ENCODE measurements around the gene TMEM181. TPM values are rescaled to one million over a fixed set of nuclear protein-coding genes. Genes with fewer than 3 reads are reported as not detected.
"Not testable (repeated sequence)": the region's sequence is repeated elsewhere in the genome, so short reads cannot be mapped to it uniquely, and the experiment has no call there.

Gene TMEM181
- total and polyA plus RNA-seq, 2 of the 13 experiments (the other 11 are each of a cell fraction or from before 2014, with no cell fraction given) = 59.1 to 108 TPM

GRCh38 chr6:158524311-158524710 is 35.6 kb upstream of the TMEM181 start:
- ATAC-seq (peak; percentile 13), DNase-seq (ENCODE audit: low spot score) (no peak)
- CTCF ChIA-PET (ENCODE audit: low intra/inter-chr PET ratio, low total read pairs) = no interaction called here

GRCh38 chr6:158527858-158528257 is 32.0 kb upstream of the TMEM181 start:
- H3K4me1 ChIP-seq (ENCODE audit: insufficient read depth, low read length); in situ Hi-C loops (cut with HindIII; ENCODE audit: extremely low pct_ligation_motif_present, low pct_unique_long_range_greater_than_20kb); FAIRE-seq; ATAC-seq; CTCF ChIA-PET (ENCODE audit: low intra/inter-chr PET ratio, low total read pairs); DNase-seq (ENCODE audit: low spot score); H2AFZ ChIP-seq (ENCODE audit: low read length); POLR2A ChIA-PET; H3K9me3 ChIP-seq (ENCODE audit: low read length); H4K20me1 ChIP-seq (ENCODE audit: insufficient read depth, low read length); H3K36me3 ChIP-seq (replicated peaks in 1 of 2; ENCODE audit: control insufficient read depth in 1 of 2, insufficient read depth in 2 of 2, low read length in 2 of 2); H3K79me2 ChIP-seq (ENCODE audit: insufficient read depth, low read length); H3K9ac ChIP-seq (ENCODE audit: insufficient read depth, low read depth, low read length); H3K27ac ChIP-seq (ENCODE audit: extremely low read length, insufficient read depth, low read length); H3K4me3 ChIP-seq (replicated peaks in 1 of 3; ENCODE audit: insufficient read depth in 1 of 3, low read depth in 2 of 3, low read length in 3 of 3); intact Hi-C loops (cut with micrococcal nuclease; ENCODE audit: unreplicated experiment); H3K27me3 ChIP-seq (ENCODE audit: control insufficient read depth in 1 of 2, insufficient read depth in 2 of 2, low read length in 2 of 2); H3K4me2 ChIP-seq (ENCODE audit: low read depth, low read length): not testable (repeated sequence)
- WGBS (ENCODE audit: low lambda C conversion rate) = 16% methylated on average over 1 of the region's 1 CpG
- BruUV-seq (replicated peaks) = TSS peak; percentile 19

More at GRCh38 chr6:158524311-158524710, 35.6 kb upstream of the TMEM181 start:
- H3K4me3 ChIP-seq (replicated peaks in 1 of 3; ENCODE audit: insufficient read depth in 1 of 3, low read depth in 2 of 3, low read length in 3 of 3) = no peak overlapping the region
- 77% methylated on average over 15 of the region's 15 CpGs for WGBS (ENCODE audit: low lambda C conversion rate)
- no peaks in the 10 kb centered on the region for H3K79me2 ChIP-seq (ENCODE audit: insufficient read depth, low read length)
- H2AFZ ChIP-seq (ENCODE audit: low read length) = no peak overlapping the region
- no peaks in the 10 kb centered on the region for H3K9me3 ChIP-seq (ENCODE audit: low read length)
- H4K20me1 ChIP-seq (ENCODE audit: insufficient read depth, low read length) = no peaks in the 10 kb centered on the region
- intact Hi-C loops (cut with micrococcal nuclease; ENCODE audit: unreplicated experiment) (no loop called here), in situ Hi-C loops (cut with HindIII; ENCODE audit: extremely low pct_ligation_motif_present, low pct_unique_long_range_greater_than_20kb) (loop anchor here (25.0 kb wide), 1 partner anchor 312 kb away; no protein-coding TSS in a partner anchor)
- no peak for FAIRE-seq
- no peaks in the 10 kb centered on the region for H3K4me1 ChIP-seq (ENCODE audit: insufficient read depth, low read length)
- H3K4me2 ChIP-seq (ENCODE audit: low read depth, low read length) = no peak overlapping the region
- no peaks in the 10 kb centered on the region for H3K27me3 ChIP-seq (ENCODE audit: control insufficient read depth in 1 of 2, insufficient read depth in 2 of 2, low read length in 2 of 2)
- POLR2A ChIA-PET = no interaction called here
- no TSS peak for BruUV-seq (replicated peaks)
- H3K9ac ChIP-seq (ENCODE audit: insufficient read depth, low read depth, low read length) = no peak overlapping the region
- H3K36me3 ChIP-seq (replicated peaks in 1 of 2; ENCODE audit: control insufficient read depth in 1 of 2, insufficient read depth in 2 of 2, low read length in 2 of 2) = no peaks in the 10 kb centered on the region
- TF ChIP-seq POGZ (CRISPR knock-in tag; IDR thresholded peaks at IDR 0.05) (no peak), ZNF740 (CRISPR knock-in tag; IDR thresholded peaks at IDR 0.05) (no peak), ARID4A (CRISPR knock-in tag; IDR thresholded peaks at IDR 0.05; ENCODE audit: borderline replicate concordance) (0 out of 2 replicates have a peak, but pooled peaks have one; percentile 19), AGO2 (optimal IDR thresholded peaks at IDR 0.05; ENCODE audit: low read depth, low read length) (peak; percentile 23)
- TF ChIP-seq, protein P1, sequence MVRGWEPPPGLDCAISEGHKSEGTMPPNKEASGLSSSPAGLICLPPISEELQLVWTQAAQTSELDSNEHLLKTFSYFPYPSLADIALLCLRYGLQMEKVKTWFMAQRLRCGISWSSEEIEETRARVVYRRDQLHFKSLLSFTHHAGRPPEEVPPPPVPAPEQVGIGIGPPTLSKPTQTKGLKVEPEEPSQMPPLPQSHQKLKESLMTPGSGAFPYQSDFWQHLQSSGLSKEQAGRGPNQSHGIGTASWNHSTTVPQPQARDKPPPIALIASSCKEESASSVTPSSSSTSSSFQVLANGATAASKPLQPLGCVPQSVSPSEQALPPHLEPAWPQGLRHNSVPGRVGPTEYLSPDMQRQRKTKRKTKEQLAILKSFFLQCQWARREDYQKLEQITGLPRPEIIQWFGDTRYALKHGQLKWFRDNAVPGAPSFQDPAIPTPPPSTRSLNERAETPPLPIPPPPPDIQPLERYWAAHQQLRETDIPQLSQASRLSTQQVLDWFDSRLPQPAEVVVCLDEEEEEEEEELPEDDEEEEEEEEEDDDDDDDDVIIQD (CRISPR knock-in tag; IDR thresholded peaks at IDR 0.05; ENCODE audit: low read depth) = no peak
- H3K27ac ChIP-seq (ENCODE audit: extremely low read length, insufficient read depth, low read length) = no peak overlapping the region

Data from HepG2 (cell line).